HG02571 (cell line): ENCODE results near the gene MRM2.

Experiments used
- ATAC-seq: cut with Tn5 transposase; IDR thresholded peaks from one replicate; pipeline ENCODE4 v1.9.1; 2021; ENCODE audit warnings: mild to moderate bottlenecking, moderate library complexity; ENCODE audit not compliant: unreplicated experiment

MRM2 gene

GRCh38 chr7:2209146-2209960 lies 32.7 kb downstream of the MRM2 start:
- peak; percentile 59 for ATAC-seq

- ATAC-seq: no peak
Observed at GRCh38 chr7:2208712-2209111, 33.3 kb downstream of the MRM2 start.

DNA sequence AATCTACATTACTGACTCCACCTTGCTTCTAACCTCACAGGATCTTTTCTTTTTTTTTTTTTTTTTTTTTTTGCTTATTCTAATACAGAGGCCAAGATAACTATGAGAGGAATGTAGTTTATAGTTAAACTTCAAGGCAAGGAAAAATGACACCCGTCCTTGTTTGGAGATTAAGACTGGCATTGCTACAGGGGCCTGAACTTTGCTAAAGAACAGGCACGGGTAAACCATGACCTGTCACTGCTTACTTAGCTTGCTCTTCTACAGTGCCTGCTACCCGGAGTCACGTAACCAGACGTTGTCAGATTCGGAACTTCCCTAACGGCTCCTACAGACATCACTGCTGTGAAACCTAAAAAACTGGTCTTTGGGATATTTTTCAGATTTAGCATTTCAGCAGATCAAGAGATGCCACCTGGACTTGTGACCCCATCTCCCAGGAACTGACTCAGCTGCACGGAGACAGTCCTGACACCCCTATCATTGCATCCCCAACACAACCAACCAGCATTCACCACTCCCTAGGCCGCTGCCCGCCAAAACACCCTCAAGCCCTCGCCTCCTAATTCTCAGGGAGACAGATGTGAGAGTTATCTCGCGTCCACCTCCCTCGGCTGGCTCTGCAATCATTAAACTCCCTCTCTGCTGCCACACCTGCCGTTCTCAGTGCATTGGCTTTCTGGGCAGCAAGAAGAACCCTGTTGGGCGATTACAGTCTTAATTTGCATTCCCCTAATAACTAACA lies 36.8 kb downstream of the MRM2 start:
- ATAC-seq: no peak

DNA sequence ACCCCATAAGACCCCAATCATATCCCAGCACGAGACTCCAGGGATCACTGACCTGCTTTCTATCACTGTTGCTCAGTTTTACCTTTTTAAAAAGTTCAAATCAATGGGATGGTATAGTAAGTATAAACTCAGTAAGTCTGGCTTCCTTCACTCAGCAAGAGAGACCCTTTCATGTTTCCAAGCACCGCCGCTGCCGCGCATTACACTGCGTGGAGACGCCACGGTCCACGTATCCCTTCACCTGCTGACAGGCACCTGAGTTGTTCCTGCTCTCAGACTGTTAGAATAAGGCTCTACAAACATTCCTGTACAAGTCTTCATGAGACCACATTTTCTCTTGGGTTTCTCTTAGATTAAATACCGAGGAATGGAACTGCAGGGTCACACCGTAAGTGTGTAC lies 37.6 kb downstream of the MRM2 start:
- ATAC-seq: no peak

GRCh38 chr7:2203766-2204300 lies 38.2 kb downstream of the MRM2 start:
- ATAC-seq: peak; percentile 53

DNA sequence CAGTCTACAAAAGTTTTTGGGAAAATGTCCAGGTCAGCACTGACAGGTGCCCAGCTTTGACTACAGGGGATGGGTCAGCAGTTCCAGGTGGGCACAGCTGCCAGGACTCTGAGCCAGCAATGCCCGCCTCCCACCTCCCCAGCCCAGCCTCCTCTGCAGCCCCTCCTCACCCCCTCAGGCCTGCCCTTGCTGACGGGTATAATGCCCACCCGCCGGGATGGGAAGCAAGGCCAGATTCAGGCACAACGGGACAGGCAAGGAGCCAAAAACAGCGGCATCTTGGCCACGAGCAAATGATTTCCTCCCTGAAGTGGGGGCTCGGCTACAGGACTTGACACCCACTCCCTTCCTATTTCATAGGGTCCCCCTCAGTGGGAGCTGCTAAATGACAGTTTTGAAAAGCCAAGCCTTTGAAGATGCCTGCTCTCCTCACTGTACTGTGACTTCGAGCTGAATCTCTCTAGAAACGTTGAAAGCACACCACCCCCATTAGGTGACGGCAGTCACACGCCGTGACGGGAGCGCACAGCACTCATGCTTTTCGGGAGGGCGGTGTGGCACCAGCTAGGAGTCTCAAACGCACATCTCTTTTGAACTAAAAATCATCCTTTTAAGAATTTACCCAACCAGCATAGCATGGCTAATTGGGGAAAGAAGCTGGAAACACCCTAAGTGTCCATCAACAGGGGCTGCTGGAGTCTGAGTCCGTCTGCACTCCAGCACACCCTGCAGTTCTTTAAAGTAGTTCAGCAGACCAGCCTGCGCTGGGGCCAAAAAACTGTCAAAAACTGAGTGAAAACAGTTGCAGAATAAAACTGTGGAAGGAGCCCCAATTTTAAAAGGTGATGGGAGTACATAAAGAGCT lies 38.9 kb downstream of the MRM2 start:
- no peak for ATAC-seq

DNA sequence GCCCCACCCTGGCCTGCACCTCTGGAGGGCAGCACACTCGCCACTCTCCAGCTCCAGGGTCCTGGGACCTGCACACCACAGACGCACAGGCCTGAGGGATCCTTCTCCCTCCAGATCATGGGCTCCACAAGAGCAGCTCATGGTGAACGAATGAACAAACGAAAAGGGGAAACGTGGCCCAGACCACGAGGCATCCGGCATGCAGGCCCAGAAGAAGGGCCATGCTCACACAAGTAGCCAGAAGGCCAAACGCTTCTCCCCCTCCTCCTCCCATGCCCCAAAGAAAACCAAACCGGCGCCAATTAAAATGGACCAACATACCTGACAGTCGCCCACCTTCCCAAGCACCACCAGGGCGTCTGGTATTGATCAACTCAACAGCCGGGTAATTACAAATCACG lies 39.6 kb downstream of the MRM2 start:
- no peak for ATAC-seq

- no peak for ATAC-seq
Observed at GRCh38 chr7:2201686-2202360, 40.2 kb downstream of the MRM2 start.

DNA sequence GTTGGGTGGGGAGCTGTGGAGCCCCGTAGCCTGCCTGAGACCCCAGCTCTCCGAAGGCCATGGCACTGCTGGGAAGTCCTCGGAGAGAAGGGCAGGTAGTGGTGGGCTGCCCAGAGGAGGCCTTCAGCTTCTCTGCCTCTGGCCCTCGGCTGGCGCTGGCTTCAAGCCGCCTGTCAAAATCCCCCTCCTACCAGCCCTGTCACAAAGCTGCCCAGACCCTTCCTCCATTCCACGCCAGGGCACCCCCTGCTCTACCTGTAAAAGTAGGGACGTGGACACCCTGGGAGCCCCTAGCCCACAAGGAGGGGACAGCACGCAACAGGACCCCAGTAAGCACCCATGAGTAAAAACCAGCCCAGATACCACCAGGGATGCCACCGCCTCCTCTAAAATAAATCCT lies 40.9 kb downstream of the MRM2 start:
- ATAC-seq: no peak

DNA sequence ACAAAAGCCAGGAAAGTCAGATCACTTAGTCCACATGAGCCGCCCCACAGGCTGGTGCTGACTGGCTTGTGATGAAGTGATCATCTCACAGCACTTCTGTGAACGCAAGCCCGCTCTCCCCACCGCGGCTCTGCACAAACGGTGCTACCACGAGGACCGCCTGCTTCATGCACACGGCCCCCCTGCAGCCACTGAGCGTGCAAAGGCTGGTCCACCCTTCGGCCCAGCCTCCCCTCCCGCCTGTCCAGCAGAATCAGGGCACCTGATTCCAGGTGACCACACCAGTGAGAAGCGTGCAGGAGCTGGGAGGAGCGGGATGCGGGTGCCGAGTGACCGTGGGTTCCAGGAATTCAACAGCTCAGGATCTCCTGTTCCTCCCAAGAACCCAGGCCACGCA lies 41.4 kb downstream of the MRM2 start:
- ATAC-seq: no peak

GRCh38 chr7:2199956-2200583 lies 41.9 kb downstream of the MRM2 start:
- ATAC-seq: no peak

DNA sequence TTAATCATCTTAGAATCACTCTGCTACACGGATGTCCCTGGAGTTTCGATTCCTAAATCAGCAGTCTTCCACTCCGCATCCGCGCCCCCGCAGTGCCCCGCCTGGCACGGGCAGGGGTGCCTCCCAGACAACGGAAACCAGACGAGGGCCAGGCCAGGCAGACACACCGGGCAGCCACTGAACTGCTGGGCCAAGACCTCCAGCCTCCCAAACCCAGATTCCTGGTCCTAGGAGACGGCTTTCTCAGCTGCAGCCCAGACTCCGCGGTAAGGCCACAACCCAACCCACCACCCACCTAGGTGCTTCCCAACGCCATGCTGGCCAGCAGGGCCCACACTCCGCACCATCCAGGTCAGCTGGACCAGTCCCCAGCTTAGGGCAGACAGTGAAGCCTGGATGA lies 42.5 kb downstream of the MRM2 start:
- no peak for ATAC-seq

GRCh38 chr7:2198760-2199159 lies 43.2 kb downstream of the MRM2 start:
- ATAC-seq: no peak

DNA sequence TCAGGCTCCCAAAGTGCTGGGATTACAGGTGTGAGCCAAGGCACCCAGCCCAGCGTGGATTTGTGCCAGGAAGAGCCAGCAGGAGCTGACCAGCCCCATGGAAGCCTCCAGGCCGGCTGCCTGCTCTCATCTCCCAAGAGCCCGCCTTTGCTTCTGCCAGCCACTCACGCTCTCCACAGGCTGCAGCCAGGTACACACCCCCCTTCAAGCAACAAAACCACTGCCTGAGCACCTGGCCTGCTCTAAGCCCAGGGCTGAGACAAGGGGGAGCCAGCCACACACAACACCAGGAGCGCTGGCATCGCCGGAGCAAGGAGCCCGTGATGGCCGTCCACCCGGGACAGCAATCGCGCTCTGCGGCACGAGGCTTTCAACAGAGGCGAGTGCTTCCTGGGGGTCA lies 43.8 kb downstream of the MRM2 start:
- no peak for ATAC-seq

GRCh38 chr7:2197436-2198155 lies 44.4 kb downstream of the MRM2 start:
- ATAC-seq: no peak

- no peak for ATAC-seq
Observed at GRCh38 chr7:2196381-2197378, 45.3 kb downstream of the MRM2 start.

- no peak for ATAC-seq
Observed at GRCh38 chr7:2195400-2196246, 46.4 kb downstream of the MRM2 start.
